ENCODE measurements around the gene FMO4. TPM values are rescaled to one million over a fixed set of nuclear protein-coding genes. Genes with fewer than 3 reads are reported as not detected.
"Not testable (repeated sequence)": the region's sequence is repeated elsewhere in the genome, so short reads cannot be mapped to it uniquely, and the experiment has no call there.

Gene FMO4
- total RNA-seq, 1 donor from 2014 or later = 6.0 TPM

- no peak for DNase-seq (ENCODE audit: low read depth)
Measured at GRCh38 chr1:171334024-171334640, 20.1 kb downstream of the FMO4 start.

GRCh38 chr1:171335964-171336363, 22.0 kb downstream of the FMO4 start:
- DNase-seq (ENCODE audit: low read depth) = no peak

GRCh38 chr1:171339345-171339744, 25.4 kb downstream of the FMO4 start:
- DNase-seq (ENCODE audit: low read depth) = not testable (repeated sequence)

GRCh38 chr1:171343727-171344472, 29.9 kb downstream of the FMO4 start:
- no peak for DNase-seq (ENCODE audit: low read depth)

- DNase-seq (ENCODE audit: low read depth) = peak; percentile 96
Measured at GRCh38 chr1:171344473-171344820, 30.5 kb downstream of the FMO4 start.

GRCh38 chr1:171345536-171345935, 31.6 kb downstream of the FMO4 start:
- DNase-seq (ENCODE audit: low read depth) = no peak

DNA sequence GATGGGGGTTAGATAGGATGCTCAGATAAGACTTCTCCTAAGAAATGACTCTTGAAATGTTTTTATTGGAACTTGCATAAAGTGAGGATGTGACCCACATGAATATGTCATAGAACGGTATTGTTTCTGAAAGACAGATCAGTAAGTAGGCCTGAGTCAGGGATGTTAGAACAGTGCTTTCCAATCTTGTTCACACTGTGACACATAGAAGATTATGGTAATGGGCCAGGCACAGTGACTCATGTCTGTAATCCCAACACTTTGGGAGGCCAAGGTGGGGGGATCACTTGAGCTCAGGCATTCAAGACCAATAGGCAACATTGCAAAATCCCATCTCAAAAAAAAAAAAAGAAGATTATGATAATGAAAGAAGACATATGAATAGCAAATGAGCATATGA, 32.9 kb downstream of the FMO4 start:
- no peak for DNase-seq (ENCODE audit: low read depth)

DNA sequence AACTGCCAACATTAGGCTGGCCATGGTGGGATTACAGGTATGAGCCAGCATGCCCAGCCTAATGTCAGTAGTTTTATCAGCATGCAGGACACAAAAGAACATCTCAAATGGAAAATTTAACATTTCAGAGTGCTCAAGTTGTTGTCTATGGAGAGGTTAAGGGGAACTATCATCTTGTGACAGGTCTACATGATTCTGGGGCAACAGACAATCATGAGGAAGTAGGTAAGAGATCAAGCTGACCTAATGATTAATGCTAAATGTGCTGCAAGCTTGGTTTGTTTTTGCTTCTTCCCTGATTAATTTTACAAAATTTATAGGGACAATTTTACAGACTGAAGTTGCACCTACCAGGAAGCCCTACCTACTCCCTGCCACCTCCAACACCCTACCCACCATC, 36.6 kb downstream of the FMO4 start:
- DNase-seq (ENCODE audit: low read depth) = no peak

GRCh38 chr1:171351961-171352360, 38.0 kb downstream of the FMO4 start:
- no peak for DNase-seq (ENCODE audit: low read depth)

- no peak for DNase-seq (ENCODE audit: low read depth)
Measured at GRCh38 chr1:171352554-171352953, 38.6 kb downstream of the FMO4 start.

DNA sequence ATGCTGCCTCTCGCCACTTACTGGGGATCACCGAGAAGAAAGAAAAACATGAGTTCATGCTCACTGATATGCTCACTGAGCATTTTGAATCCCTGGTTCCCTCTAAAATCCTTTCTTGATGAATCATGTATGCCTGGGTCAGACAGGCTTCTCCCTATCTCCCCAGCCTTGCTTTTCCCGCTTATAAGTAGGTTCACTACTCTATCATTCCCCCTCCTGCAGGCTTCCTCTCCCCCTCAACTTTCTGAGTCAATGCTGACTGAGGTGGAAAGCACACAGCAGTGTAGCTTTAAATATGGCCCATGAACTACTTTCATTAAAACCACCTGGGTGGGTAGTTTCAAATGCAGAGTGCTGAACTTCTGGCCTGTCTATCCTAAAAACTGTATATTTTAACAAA, 41.7 kb downstream of the FMO4 start:
- DNase-seq (ENCODE audit: low read depth) = peak; percentile 92

GRCh38 chr1:171357179-171357578, 43.2 kb downstream of the FMO4 start:
- peak; percentile 93 for DNase-seq (ENCODE audit: low read depth)

DNA sequence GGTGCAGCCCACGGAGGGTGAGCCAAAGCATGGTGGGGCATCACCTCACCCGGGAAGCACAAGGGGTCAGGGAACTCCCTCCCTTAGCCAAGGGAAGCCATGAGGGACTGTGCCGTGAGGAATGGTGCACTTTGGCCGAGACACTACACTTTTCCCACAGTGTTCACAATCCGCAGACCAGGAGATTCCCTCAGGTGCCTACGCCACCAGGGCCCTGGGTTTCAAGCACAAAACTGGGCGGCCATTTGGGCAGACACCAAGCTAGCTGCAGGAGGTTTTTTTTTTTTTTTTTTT, 45.3 kb downstream of the FMO4 start:
- DNase-seq (ENCODE audit: low read depth) = not testable (repeated sequence)

DNA sequence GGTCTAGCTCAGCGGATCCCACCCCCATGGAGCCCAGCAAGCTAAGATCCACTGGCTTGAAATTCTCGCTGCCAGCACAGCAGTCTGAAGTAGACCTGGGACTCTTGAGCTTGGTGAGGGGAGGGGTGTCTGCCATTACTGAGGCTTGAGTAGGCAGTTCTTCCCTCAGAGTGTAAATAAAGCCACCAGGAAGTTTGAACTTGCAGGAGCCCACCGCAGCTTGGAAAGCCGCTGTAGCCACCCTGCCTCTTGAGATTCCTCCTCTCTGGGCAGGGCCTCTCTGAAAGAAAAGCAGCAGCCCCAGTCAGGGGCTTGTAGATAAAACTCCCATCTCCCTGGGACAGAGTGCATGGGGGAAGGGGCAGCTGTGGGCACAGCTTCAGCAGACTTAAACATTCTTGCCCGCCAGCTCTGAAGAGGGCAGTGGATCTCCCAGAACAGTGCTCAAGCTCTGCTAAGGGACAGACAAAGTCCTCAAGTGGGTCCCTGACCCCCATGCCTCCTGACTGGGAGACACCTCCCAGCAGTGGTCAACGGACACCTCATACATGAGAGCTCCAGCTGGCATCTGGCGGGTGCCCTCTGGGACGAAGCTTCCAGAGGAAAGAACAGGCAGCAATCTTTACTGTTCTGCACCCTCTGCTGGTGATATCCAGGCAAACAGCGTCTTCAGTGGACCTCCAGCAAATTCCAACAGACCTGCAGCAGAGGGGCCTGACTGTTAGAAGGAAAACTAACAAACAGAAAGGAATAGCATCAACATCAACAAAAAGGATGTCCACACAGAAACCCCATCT, 45.9 kb downstream of the FMO4 start:
- peak; percentile 38 for DNase-seq (ENCODE audit: low read depth)

- peak; percentile 87 for DNase-seq (ENCODE audit: low read depth)
Measured at GRCh38 chr1:171366085-171366484, 52.1 kb downstream of the FMO4 start.

DNA sequence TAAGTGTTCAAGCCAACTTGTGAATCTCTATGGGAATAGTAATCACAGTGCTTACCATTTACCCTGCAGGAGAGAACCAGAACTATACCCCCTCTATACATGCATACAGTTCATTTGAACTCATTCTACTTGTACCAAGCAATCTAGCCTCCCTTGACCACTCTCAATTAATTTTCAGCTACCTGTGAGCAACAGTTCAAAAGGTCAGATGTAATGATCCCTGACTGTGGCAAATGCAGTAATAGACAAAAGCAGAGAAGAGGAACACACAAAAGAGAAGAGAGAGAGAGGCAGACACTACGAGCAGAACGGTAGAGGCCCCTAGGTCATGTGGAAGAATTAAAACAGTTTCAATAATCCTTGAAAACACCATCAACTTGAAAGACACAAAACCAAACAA, 52.8 kb downstream of the FMO4 start:
- peak; percentile 71 for DNase-seq (ENCODE audit: low read depth)

GRCh38 chr1:171367436-171367835, 53.5 kb downstream of the FMO4 start:
- DNase-seq (ENCODE audit: low read depth) = peak; percentile 36

- no peak for DNase-seq (ENCODE audit: low read depth)
Measured at GRCh38 chr1:171372418-171373084, 58.6 kb downstream of the FMO4 start.

GRCh38 chr1:171373357-171374122, 59.6 kb downstream of the FMO4 start:
- not testable (repeated sequence) for DNase-seq (ENCODE audit: low read depth)

- no peak for DNase-seq (ENCODE audit: low read depth)
Measured at GRCh38 chr1:171379846-171380245, 65.9 kb downstream of the FMO4 start.

GRCh38 chr1:171381866-171382210, 67.9 kb downstream of the FMO4 start:
- DNase-seq (ENCODE audit: low read depth) = no peak

DNA sequence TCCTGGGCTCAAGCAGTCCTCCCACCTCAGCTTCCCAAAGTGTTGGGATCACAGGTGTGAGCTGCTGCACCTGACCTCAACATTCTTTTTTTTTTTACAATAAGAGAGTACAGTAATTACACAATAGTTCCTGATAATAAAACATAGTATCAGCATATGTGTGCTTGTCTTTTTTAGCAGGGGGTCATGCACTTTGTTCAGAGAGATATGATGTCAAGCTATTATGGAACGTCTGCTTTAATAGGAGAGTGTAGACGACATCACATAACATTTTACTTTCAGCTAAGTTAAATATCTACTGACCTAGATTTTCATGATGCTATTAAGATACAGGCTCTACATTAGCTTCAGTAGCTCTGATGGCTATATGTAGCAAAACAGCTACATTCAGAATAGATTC, 70.5 kb downstream of the FMO4 start:
- no peak for DNase-seq (ENCODE audit: low read depth)
